Neuron (in vitro differentiated cells): ENCODE measurements around the gene PGLYRP2.

Experiments
- H2AFZ ChIP-seq: one replicate; pipeline ENCODE4 v1.6.1; 2013; ENCODE audit warnings: low read depth, mild to moderate bottlenecking, inconsistent platforms, low read length, moderate library complexity
- H3K27me3 ChIP-seq: one replicate; pipeline ENCODE4 v1.6.1; 2013; ENCODE audit warnings: low read length; ENCODE audit not compliant: insufficient read depth
- H3K36me3 ChIP-seq: one replicate; pipeline ENCODE4 v1.6.1; 2013; ENCODE audit warnings: low read length; ENCODE audit not compliant: insufficient read depth
- H3K4me1 ChIP-seq: one replicate; pipeline ENCODE4 v1.6.1; 2013; ENCODE audit warnings: low read length; ENCODE audit not compliant: insufficient read depth
- H3K4me3 ChIP-seq: 2 replicates; pipeline ENCODE4 v1.5.1; 2013; ENCODE audit warnings: mild to moderate bottlenecking, low read length, moderate library complexity
- H3K9me3 ChIP-seq: one replicate; pipeline ENCODE4 v1.6.1; 2013; ENCODE audit warnings: low read length

Gene PGLYRP2

DNA sequence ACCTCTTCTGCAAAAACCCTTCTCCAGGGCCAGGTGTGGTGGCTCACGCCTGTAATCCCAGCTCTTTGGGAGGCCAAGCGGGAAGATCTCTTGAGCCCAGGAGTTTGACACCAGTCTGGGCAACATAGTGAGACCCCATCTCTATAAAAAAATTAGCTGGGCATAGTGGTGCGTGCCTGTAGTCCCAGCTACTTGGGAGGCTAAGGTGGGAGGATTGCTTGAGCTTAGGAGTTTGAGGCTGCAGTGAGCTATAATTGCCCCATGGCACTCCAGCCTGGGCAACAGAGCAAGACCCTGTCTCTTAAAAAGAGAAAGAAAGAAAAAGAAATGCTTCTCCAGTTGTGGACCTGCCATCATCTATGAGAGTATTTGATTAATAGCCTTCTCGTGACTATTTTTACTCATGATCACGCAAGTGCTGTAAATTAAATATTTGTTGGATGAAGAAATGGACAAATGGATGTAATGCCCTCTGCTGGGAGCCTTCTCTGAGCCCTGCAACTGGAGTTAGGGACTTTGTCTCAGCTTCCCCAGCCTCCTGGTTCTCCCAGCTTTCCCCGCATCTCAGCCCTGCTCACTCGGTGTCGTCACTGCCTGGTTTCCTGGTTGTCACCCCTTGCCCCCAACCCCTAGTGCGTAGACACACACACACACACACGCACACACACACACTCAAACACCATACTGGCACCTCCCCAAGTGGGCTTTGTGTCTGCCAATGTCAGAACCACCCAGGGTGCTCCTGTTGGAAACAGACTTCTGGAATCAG lies 41.8 kb downstream of the PGLYRP2 start:
- no peak overlapping the region for H3K4me3 ChIP-seq

DNA sequence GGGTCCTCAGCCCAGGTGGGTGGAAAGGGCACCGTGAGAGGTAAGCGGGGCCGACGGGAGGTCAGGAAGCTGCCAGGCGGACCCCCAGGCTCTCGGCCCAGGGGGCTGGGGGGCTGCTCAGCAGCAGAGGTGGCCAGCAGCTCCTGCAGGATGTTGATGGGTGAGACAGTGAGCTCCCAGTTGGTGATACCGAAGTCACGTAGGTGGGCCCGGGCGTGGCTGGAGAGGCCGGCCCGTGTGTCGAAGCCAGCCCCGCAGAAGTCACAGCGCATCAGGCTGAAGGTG lies 42.5 kb downstream of the PGLYRP2 start:
- Histone ChIP-seq H2AFZ (no peak overlapping the region), H3K9me3 (no peaks in the 10 kb centered on the region), H3K27me3 (no peaks in the 10 kb centered on the region), H3K4me1 (peaks cover under 1% of the 10 kb centered on the region), H3K4me3 (no peak overlapping the region), H3K36me3 (peaks cover 8% of the 10 kb centered on the region)

More for the DNA sequence above, 41.8 kb downstream of the PGLYRP2 start:
- peaks cover 8% of the 10 kb centered on the region for H3K36me3 ChIP-seq
- no peaks in the 10 kb centered on the region for H3K4me1 ChIP-seq
- no peaks in the 10 kb centered on the region for H3K27me3 ChIP-seq
- no peak overlapping the region for H2AFZ ChIP-seq
- H3K9me3 ChIP-seq, result no peaks in the 10 kb centered on the region

DNA sequence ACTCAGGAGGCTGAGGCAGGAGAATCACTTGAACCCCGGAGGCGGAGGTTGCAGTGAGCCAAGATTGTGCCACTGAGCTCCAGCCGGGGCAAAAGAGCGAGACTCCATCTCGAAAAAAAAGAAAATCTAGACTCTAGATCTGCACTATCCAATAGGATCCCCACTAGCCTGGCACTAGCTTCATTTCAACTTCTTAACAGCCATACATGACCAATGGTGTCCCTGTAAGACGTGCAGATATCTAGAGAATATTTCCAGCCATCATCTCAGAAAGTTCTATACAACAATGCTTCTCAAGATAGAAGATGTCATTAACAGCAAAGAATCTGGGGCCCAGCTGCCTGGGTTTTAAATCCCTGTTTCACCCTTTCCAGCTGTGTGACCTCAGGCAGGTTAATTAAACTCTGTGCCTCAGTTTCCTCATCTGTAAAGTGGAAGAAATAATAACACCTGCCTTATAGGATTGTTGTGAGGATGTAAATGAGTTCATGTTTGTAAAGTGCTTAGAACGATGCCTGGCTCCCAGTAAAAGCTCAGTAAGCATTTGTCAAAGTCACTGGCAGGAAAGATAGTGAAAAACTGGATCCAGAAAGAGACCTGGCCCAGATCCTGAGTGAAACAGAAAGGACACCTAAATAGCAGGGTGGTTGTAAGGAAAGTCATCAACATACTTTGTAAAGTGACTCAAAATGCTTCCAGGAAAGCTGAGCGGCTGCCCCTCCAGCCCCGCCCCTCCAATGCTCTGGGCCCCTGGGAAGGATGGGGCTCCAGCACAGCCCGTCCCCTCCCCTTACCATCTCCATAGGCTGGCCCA lies 43.1 kb downstream of the PGLYRP2 start:
- Histone ChIP-seq H3K9me3 (no peaks in the 10 kb centered on the region), H3K27me3 (no peaks in the 10 kb centered on the region), H3K36me3 (peaks cover 8% of the 10 kb centered on the region), H3K4me1 (peaks cover 6% of the 10 kb centered on the region), H2AFZ (no peak overlapping the region), H3K4me3 (no peak overlapping the region)

DNA sequence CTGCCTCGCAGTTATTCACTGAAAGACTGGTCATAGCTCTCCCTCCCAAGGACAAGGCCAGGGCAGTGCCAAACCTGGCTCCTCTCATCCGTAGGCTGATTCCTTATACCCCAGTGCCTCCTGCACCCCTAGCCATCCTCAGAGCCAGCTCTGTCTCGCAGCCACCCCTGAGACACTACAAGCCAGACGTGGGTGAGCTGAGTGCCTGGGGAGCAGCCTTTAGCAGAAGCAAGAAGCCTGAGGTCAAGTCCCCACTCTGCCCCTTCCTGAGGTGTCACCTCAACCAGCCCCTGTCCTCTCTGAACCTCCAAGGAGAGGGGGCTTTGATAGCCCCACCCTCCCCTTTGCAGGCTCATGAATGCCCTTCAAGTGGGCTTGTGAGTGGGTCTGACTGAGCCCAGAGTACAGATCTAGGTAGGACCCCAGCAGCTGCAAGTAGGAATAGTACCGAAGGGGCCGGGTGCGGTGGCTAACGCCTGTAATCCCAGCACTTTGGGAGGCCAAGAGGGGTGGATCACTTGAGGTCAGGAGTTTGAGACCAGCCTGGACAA lies 45.7 kb downstream of the PGLYRP2 start:
- Histone ChIP-seq H2AFZ (peak overlapping the region; percentile 96), H3K27me3 (no peaks in the 10 kb centered on the region), H3K36me3 (peaks cover 15% of the 10 kb centered on the region), H3K4me1 (peaks cover 17% of the 10 kb centered on the region), H3K9me3 (no peaks in the 10 kb centered on the region), H3K4me3 (peak overlapping the region; percentile 81)

DNA sequence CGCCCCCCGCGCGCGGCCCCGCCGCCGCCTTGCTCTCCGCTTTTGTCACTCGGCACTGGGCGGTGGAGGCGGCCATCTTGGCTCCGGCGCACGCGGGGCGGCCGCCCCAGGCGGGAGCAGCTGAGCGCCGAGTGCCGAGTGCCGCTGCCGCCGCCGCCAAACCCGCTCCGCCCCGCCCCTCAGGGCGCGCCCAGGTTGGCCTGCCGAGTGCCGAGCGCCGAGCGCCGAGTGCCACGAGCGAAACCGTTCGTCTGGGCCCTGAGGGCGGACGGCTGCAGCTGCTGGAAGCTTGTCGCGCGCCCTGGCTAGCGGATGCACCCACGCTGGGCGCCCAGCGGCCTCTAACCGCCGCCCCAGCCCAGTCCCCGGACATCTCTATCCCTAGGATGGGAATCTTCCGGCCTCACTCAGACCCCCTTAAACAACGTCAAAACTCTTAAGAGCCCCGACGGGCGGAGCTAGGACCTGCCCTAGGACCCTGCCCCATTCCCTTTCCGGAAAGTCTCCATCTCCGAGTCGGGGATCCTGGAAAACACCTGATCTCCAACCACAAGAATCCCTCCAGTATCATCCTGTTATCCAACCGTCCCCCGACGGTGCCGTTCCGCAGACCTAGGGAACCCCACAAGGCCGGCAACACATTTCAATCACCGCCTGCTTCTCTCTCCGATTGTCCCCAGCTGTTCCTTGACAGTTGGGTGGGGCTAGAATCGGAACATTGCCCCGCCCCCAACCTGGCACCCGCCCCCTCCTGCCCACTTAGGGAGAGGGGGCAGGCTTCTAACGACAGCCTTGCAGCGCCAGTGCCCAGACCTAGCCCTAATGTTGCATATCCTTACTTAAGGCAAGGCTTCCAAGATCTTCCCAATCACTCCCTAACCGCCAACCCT lies 46.4 kb downstream of the PGLYRP2 start:
- H3K4me3 ChIP-seq, result peak overlapping the region; percentile 81
- H3K36me3 ChIP-seq, result peaks cover 20% of the 10 kb centered on the region
- peak overlapping the region; percentile 96 for H2AFZ ChIP-seq
- no peaks in the 10 kb centered on the region for H3K27me3 ChIP-seq
- peaks cover 17% of the 10 kb centered on the region for H3K4me1 ChIP-seq
- H3K9me3 ChIP-seq, result no peaks in the 10 kb centered on the region

DNA sequence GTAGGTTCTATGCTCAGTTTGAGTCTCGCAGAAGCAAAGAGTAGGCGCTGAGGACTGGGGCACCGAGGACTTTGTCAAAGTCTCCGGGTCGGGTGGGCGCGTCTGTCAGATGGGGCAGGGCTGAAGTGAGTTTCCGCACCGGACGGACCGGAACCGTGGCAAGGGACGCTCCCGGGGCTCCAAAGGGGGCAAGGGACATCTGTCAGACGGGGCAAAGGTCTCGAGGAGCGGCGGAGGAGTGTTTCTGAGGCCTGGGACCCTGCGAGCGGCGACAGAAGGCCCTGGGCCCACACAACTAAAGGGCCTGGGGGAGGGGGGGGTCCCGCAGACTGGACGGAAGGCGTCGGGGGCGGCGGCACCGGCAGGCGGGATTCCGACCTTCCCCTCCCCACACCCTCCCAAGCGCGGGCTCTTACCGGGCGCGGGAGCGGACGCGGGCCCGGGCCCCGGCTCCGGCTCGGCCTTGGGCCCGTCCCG lies 47.2 kb downstream of the PGLYRP2 start:
- Histone ChIP-seq H3K27me3 (no peaks in the 10 kb centered on the region), H3K4me3 (peak overlapping the region; percentile 81), H2AFZ (no peak overlapping the region), H3K9me3 (no peaks in the 10 kb centered on the region), H3K4me1 (peaks cover 17% of the 10 kb centered on the region), H3K36me3 (peaks cover 28% of the 10 kb centered on the region)

DNA sequence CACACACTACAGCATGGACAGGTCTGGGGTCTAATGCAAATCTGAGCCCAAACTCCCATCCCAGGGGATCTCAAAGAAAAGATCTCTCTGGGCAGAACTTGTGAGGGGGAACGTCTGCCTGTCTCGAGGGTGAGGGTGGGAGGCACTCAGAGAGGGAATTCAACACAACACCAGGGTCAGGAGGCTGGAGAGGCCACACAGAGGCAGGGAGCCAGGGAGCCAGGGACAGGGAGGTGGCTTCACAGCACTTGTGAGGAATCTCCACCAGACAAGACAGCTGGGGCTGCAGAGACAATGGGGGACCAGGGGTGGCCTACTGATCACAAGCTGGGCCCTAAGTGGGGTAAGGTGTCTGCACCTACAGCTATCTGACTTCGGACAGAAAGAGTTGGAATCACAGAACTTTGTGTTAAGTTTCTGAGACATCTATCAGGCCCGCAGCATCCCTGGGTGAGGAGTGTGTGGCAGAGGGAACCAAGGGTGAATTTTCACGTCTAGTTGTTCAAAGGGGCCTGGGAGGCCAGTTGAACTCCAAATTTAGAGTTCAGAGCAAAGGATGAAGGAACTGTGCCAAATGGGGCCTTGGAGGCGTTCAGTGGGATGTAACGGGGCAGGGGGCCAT lies 47.8 kb downstream of the PGLYRP2 start:
- H3K4me1 ChIP-seq, result peaks cover 17% of the 10 kb centered on the region
- H3K27me3 ChIP-seq, result no peaks in the 10 kb centered on the region
- H2AFZ ChIP-seq, result no peak overlapping the region
- peaks cover 34% of the 10 kb centered on the region for H3K36me3 ChIP-seq
- H3K4me3 ChIP-seq, result peak overlapping the region; percentile 81
- peaks cover 1% of the 10 kb centered on the region for H3K9me3 ChIP-seq

DNA sequence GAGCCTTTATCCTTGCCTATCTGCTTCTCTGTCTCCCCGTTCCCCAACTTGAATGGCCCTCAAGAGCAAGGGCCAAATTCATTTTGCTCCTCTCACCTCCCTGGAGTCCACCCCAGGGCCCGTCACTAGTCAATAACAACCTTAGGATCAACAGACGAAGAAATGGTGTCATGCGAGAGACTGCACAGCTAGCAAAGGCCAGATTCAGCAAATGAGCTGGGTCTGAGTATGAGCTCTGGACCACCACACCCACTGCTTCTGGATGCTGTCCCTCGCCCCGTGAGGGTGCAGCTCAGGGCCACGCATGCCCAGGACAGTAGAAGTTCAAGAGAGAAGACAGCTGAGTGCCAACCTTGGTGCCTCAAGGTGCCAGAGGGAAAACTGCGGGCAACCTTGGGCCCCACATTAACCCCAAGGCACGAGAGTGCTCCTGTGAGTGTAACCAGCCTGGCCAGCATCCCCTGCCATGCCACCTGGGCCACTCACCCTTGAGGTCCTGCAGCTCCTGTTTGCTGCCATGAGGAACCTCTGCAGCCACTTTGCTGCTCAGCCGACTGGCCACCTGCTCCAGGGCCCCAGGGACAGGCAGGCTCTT lies 48.7 kb downstream of the PGLYRP2 start:
- H3K27me3 ChIP-seq, result no peaks in the 10 kb centered on the region
- H3K4me3 ChIP-seq, result peak overlapping the region; percentile 81
- H3K36me3 ChIP-seq, result peaks cover 41% of the 10 kb centered on the region
- H3K4me1 ChIP-seq, result peaks cover 17% of the 10 kb centered on the region
- peaks cover 3% of the 10 kb centered on the region for H3K9me3 ChIP-seq
- no peak overlapping the region for H2AFZ ChIP-seq

DNA sequence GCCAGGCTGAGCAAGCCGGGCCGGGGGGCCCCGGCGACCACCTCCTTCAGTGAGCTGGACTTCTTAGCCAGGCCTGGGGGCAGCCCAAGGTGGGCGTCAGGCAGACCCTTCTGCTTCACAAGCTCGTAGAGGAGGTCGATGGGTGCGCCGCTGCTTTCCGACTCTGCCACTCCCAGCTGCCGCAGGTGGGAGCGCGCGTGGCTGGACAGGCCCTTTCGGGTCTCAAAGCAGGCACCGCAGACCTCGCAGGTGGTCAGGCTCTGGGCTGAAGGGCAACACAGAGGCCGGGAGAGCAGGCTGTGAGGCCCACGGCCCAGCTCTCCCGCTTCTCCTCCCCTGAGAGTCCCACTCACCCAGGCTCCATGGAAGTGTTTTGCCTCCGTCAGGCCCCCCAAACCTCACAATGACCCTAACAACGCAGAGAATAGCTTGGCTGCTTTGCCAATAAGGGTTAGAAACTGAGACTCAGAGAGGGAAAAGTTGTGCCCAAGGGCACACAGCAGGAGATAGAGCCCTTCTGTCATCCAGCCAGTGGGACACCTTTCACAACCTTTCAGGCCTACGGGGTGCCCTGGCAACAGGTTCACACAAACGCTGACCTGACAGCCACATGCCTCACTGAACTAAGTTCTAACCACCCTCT lies 49.4 kb downstream of the PGLYRP2 start:
- Histone ChIP-seq H3K4me3 (no peak overlapping the region), H2AFZ (no peak overlapping the region), H3K36me3 (peaks cover 46% of the 10 kb centered on the region), H3K27me3 (no peaks in the 10 kb centered on the region), H3K4me1 (peaks cover 17% of the 10 kb centered on the region), H3K9me3 (peaks cover 3% of the 10 kb centered on the region)

DNA sequence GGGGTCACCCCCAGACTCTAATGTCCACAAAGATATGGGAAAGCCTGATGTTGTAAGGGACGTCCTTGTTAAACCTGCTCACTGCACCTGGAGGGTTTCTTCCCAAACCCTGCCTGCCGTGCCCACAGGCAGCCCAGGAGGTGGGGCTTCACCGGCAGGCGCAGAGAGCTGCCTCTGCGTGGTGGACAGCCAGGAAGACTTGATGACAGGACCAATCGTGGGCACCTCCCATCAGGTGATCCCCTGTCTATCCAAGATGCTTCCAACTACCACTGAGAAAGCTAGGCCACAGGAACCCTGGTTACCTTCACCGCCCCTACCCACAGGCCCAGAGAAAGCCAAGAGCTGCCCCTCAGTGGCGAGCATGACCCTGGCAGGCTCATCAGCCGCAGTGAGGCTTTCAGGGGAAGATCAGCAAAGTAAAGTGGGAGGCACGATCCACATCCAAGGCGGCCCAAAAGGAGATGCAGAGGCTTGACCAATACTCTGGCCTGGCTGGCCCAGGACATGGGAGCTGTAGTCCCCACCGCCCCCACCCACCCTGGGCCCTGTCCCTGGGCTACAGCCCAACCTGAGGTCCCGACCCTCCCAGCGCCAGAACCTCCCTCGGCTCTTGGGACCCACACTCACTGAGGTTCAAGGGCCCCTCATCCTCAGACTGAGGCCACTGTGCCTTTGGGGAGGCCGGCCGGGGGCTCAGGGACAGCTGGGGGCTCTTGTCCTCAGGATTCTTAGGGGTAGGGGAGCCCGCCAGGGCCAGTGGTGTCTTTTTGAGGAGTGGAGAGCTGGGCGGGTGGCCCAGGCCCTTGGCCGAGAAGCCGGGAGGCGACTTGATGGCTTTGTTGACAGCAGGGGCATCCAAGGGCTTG lies 50.1 kb downstream of the PGLYRP2 start:
- Histone ChIP-seq H2AFZ (no peak overlapping the region), H3K9me3 (peaks cover 3% of the 10 kb centered on the region), H3K4me3 (no peak overlapping the region), H3K4me1 (peaks cover 17% of the 10 kb centered on the region), H3K27me3 (no peaks in the 10 kb centered on the region), H3K36me3 (peaks cover 54% of the 10 kb centered on the region)

DNA sequence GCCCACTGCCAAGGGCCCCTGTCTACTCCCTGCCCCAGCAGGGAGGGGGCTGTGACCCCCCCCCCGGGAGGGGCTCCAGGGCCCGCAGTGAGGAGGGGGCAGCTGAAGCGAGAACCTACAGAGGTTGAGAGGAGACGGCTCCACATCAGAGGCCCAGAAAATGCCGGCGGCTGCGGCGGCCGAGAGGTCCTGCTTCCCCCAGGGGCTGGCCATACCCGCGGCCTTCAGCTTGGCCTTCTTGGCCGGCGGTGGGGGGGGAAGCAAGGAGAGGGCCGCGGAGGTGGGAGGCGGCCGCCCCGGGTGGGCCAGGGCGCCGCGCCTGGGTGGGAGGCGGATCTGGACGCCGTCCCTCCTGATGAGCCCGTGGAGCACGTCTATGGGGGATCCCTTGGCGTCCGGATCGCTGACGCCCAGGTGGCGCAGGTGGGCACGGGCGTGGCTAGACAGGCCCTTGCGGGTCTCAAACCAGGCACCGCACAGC lies 51.3 kb downstream of the PGLYRP2 start:
- Histone ChIP-seq H2AFZ (no peak overlapping the region), H3K27me3 (no peaks in the 10 kb centered on the region), H3K9me3 (peaks cover 12% of the 10 kb centered on the region), H3K36me3 (peaks cover 66% of the 10 kb centered on the region), H3K4me1 (peaks cover 17% of the 10 kb centered on the region), H3K4me3 (no peak overlapping the region)
